Testis (tissue), 2 donors: Measurements from ENCODE around the gene ITPK1.

Experiments used
- CTCF ChIP-seq, 3 experiments: fragments of 450-650 bp in 2 of 3; fragments of 200-600 bp in 1 of 3; sonication (generic) in 1 of 3; IDR thresholded peaks; one replicate each; pipeline ENCODE4 v1.5.1; 2016 to 2019; ENCODE audit warnings: antibody characterized with exemption in 3 of 3, mild to moderate bottlenecking in 2 of 3, moderate library complexity in 1 of 3
- POLR2A ChIP-seq: fragments of 450-650 bp; IDR thresholded peaks from one replicate; pipeline ENCODE4 v1.6.1; 2017; ENCODE audit warnings: antibody characterized with exemption, mild to moderate bottlenecking, moderate library complexity

- TF ChIP-seq CTCF (IDR thresholded peaks at IDR 0.05) (no peak), POLR2A (no peak)
Observed at GRCh38 chr14:92906420-92906819, 209.3 kb downstream of the ITPK1 start.
